Ovary (tissue), 3 donors: ENCODE results near the gene TLR9.

Source experiments
- CTCF ChIP-seq, 3 donors: fragments of 450-650 bp in 2 of 3; fragments of 200-600 bp in 1 of 3; IDR thresholded peaks; one replicate each; pipeline versions ENCODE4 v1.5.1 to v1.8.0; 2016 to 2022; ENCODE audit warnings: antibody characterized with exemption in 3 of 3, mild to moderate bottlenecking in 1 of 3
- EP300 ChIP-seq: sonication (generic); formaldehyde crosslinking; IDR thresholded peaks from one replicate; pipeline ENCODE4 v1.6.1; 2017; ENCODE audit warnings: antibody characterized with exemption
- POLR2A ChIP-seq: fragments of 450-650 bp; IDR thresholded peaks from one replicate; pipeline ENCODE4 v1.6.1; 2017; ENCODE audit warnings: antibody characterized with exemption, mild to moderate bottlenecking, moderate library complexity
- donor health status: DM: no; HTN: no; CAD: no.

- TF ChIP-seq CTCF (IDR thresholded peaks at IDR 0.05) (no peak), EP300 (no peak), POLR2A (no peak)
Measured at GRCh38 chr3:52210037-52210436, 15.4 kb downstream of the TLR9 start.
